HG02623 (cell line): ENCODE results near the gene NSDHL.

Experiments
- ATAC-seq: cut with Tn5 transposase; IDR thresholded peaks from one replicate; pipeline ENCODE4 v1.9.1; 2021; ENCODE audit warnings: moderate library complexity; ENCODE audit not compliant: unreplicated experiment

NSDHL gene

GRCh38 chrX:152843852-152844251 is 13.0 kb downstream of the NSDHL start:
- ATAC-seq, result no peak

- ATAC-seq, result no peak
Measured at GRCh38 chrX:152844256-152844655, 13.4 kb downstream of the NSDHL start.

GRCh38 chrX:152845618-152846240 is 14.9 kb downstream of the NSDHL start:
- ATAC-seq, result no peak

- ATAC-seq, result no peak
Measured at GRCh38 chrX:152847281-152847680, 16.4 kb downstream of the NSDHL start.

- no peak for ATAC-seq
Measured at GRCh38 chrX:152850465-152850864, 19.6 kb downstream of the NSDHL start.

GRCh38 chrX:152853986-152854385 is 23.1 kb downstream of the NSDHL start:
- ATAC-seq, result no peak

- no peak for ATAC-seq
Measured at GRCh38 chrX:152861116-152861515, 30.3 kb downstream of the NSDHL start.

GRCh38 chrX:152861826-152862225 is 31.0 kb downstream of the NSDHL start:
- ATAC-seq, result no peak

GRCh38 chrX:152865232-152865920 is 34.5 kb downstream of the NSDHL start:
- no peak for ATAC-seq

GRCh38 chrX:152866386-152866785 is 35.5 kb downstream of the NSDHL start:
- ATAC-seq, result no peak

GRCh38 chrX:152869972-152870371 is 39.1 kb downstream of the NSDHL start:
- ATAC-seq, result no peak

- no peak for ATAC-seq
Measured at GRCh38 chrX:152871260-152871659, 40.4 kb downstream of the NSDHL start.

GRCh38 chrX:152872522-152872921 is 41.7 kb downstream of the NSDHL start:
- ATAC-seq, result no peak

GRCh38 chrX:152873361-152873760 is 42.5 kb downstream of the NSDHL start:
- no peak for ATAC-seq

- ATAC-seq, result no peak
Measured at GRCh38 chrX:152876931-152877840, 46.3 kb downstream of the NSDHL start.

- ATAC-seq, result no peak
Measured at GRCh38 chrX:152878976-152879755, 48.3 kb downstream of the NSDHL start.

GRCh38 chrX:152881289-152881688 is 50.4 kb downstream of the NSDHL start:
- no peak for ATAC-seq

- no peak for ATAC-seq
Measured at GRCh38 chrX:152884171-152884570, 53.3 kb downstream of the NSDHL start.

GRCh38 chrX:152886716-152887115 is 55.9 kb downstream of the NSDHL start:
- ATAC-seq, result no peak

GRCh38 chrX:152892499-152892898 is 61.6 kb downstream of the NSDHL start:
- ATAC-seq, result no peak
